Erythroblast (primary cell): ENCODE measurements around the gene GMDS.

Experiments
- GATA1 ChIP-seq: IDR thresholded peaks from 2 replicates; pipeline ENCODE4 v1.6.1; 2011; ENCODE audit warnings: low read depth, mild to moderate bottlenecking, control low read depth, low read length, moderate library complexity
- POLR2A ChIP-seq: IDR thresholded peaks from 2 replicates; pipeline ENCODE4 v1.6.1; 2011; ENCODE audit warnings: mild to moderate bottlenecking, low read length

DNA sequence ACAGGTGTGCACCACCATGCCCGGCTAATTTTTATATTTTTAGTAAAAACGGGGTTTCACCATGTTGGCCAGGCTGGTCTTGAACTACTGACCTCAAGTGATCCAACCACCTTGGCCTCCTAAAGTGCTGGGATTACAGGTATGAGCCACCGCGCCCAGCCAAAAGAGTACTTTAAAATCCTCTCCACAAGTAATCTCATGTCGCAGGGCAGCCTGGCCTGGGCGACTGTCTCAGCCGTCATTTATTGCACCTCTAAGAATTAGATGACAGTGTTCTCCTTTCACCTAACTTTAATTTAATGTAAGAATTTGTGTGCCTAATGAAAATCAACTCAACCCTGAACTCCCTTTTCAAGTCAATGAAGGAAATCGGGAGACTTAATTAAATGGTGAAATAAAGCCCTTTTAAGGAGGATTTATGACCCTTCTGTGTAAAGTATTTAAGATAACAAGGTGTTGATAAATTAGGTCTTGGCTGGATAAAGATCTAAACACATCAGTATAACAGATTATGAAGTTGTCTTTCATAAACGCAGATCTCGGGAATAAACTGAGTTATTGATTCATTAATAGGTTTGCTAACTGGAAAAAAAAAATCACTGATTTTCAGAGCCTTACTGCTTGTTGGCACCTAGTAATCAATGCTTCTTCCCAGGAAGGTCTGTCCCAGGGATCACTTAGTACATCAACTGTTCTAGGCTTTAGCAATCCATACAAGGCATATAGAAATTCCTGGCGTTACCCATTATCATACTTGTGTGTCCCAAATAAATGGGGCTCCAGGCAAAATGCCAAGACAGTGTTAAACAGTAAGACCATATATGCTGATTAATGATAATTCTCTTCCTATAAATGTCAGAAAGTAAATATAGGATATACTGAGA lies 209.3 kb downstream of the GMDS start:
- TF ChIP-seq POLR2A = no peak
- TF ChIP-seq GATA1 = no peak
